OCI-LY7 (cell line): ENCODE results near the gene CKMT2. TPM values are rescaled to one million over a fixed set of nuclear protein-coding genes. Genes with fewer than 3 reads are reported as not detected.

Experiments
- BruUV-seq: library from RNA; stranded (reverse); fragments of 400-500 nt; replicated peaks from 2 replicates; lab custom pipeline; 2021; lab: Mats Ljungman, UMichigan
- CTCF ChIA-PET: fragments of 300-600 bp; sonication (Branson Sonifier 250); formaldehyde crosslinking; loops from one replicate; lab custom pipeline; 2022; ENCODE audit warnings: antibody characterized with exemption; ENCODE audit not compliant: unreplicated experiment; lab: Charles Lee
- POLR2A ChIA-PET: fragments of 300-600 bp; sonication (Branson Sonifier 250); formaldehyde crosslinking; loops from one replicate; lab custom pipeline; 2022; ENCODE audit warnings: antibody characterized with exemption; lab: Charles Lee
- DNase-seq: peaks from one replicate; pipeline ENCODE4 v3.0.0-alpha.2; 2015; ENCODE audit warnings: low spot score
- H2AFZ ChIP-seq: fragments of 200-600 bp; sonication (generic), shearing (Covaris generic); 2 replicates; pipeline ENCODE4 v1.6.1; 2014; ENCODE audit warnings: mild to moderate bottlenecking, antibody characterized with exemption, low read length, moderate library complexity
- H3K27ac ChIP-seq: fragments of 200-600 bp; sonication (generic); 2 replicates; pipeline ENCODE4 v1.5.1; 2014; ENCODE audit warnings: mixed run types, low read depth, mild to moderate bottlenecking, moderate library complexity, low read length, inconsistent platforms; ENCODE audit not compliant: poor library complexity, severe bottlenecking
- H3K36me3 ChIP-seq: fragments of 200-600 bp; sonication (generic); 2 replicates; pipeline ENCODE4 v1.6.1; 2014; ENCODE audit warnings: mild to moderate bottlenecking, antibody characterized with exemption, low read length, moderate library complexity, mixed read lengths; ENCODE audit not compliant: insufficient read depth
- H3K4me1 ChIP-seq: fragments of 200-600 bp; sonication (generic); 2 replicates; pipeline ENCODE4 v1.5.1; 2014; ENCODE audit warnings: mild to moderate bottlenecking, low read length; ENCODE audit not compliant: insufficient read depth, poor library complexity, severe bottlenecking
- H3K4me2 ChIP-seq: fragments of 200-600 bp; sonication (generic); 2 replicates; pipeline ENCODE4 v1.6.1; 2014; ENCODE audit warnings: mild to moderate bottlenecking, low read length
- H3K4me3 ChIP-seq: fragments of 200-600 bp; sonication (generic); 2 replicates; pipeline ENCODE4 v1.5.1; 2014; ENCODE audit warnings: mild to moderate bottlenecking, low read depth, low read length; ENCODE audit not compliant: poor library complexity, severe bottlenecking
- H3K79me2 ChIP-seq: fragments of 200-600 bp; sonication (generic); 2 replicates; pipeline ENCODE4 v1.6.1; 2016; ENCODE audit warnings: low read depth, mild to moderate bottlenecking, low read length, moderate library complexity, mixed read lengths; ENCODE audit not compliant: insufficient read depth
- H3K9me2 ChIP-seq: fragments of 200-600 bp; sonication (generic); 2 replicates; pipeline ENCODE4 v1.6.1; 2016; ENCODE audit warnings: mild to moderate bottlenecking, low read length, mixed read lengths; ENCODE audit not compliant: insufficient read depth
- H3K9me3 ChIP-seq: fragments of 200-600 bp; sonication (generic); 2 replicates; pipeline ENCODE4 v1.6.1; 2014; ENCODE audit warnings: mild to moderate bottlenecking, mixed run types, low read length, mixed read lengths
- H4K20me1 ChIP-seq: fragments of 200-600 bp; sonication (generic); 2 replicates; pipeline ENCODE4 v1.6.1; 2014; ENCODE audit warnings: mild to moderate bottlenecking, antibody characterized with exemption, low read length, moderate library complexity, mixed read lengths; ENCODE audit not compliant: insufficient read depth
- CTCF ChIP-seq: fragments of 200-600 bp; sonication (generic); conservative IDR thresholded peaks from 2 replicates; pipeline ENCODE4 v1.5.1; 2014; ENCODE audit warnings: mild to moderate bottlenecking, antibody characterized with exemption, low read length, moderate library complexity, mixed read lengths
- EZH2phosphoT487 ChIP-seq: fragments of 200-600 bp; sonication (generic); IDR thresholded peaks from 2 replicates; pipeline ENCODE4 v1.6.1; 2018; ENCODE audit warnings: low read depth, borderline replicate concordance, mild to moderate bottlenecking, mixed run types, antibody characterized with exemption, low read length, moderate library complexity, mixed read lengths
- intact Hi-C: fragments of 100-400 bp; cut with micrococcal nuclease; formaldehyde crosslinking; loops from one replicate; pipeline ENCODE4 v1.10.0; 2022; ENCODE audit not compliant: unreplicated experiment
- total RNA-seq, 2 experiments: library from RNA; depleted of rRNA in 1 of 2; stranded (reverse); fragments of >200 nt in 1 of 2; shearing (Covaris generic) in 1 of 2; gene quantifications; 2 replicates each; pipeline ENCODE4 v1.2.3, GENCODE V29; 2014 to 2022

Gene CKMT2
- total RNA-seq, 2 experiments from 2014 or later = not detected

GRCh38 chr5:81205058-81205457 lies 28.1 kb upstream of the CKMT2 start:
- Histone ChIP-seq H4K20me1 (no peaks in the 10 kb centered on the region), H2AFZ (no peak overlapping the region), H3K36me3 (no peaks in the 10 kb centered on the region), H3K4me2 (no peak overlapping the region), H3K9me3 (no peaks in the 10 kb centered on the region), H3K4me1 (no peaks in the 10 kb centered on the region), H3K27ac (no peak overlapping the region), H3K4me3 (no peak overlapping the region), H3K79me2 (no peaks in the 10 kb centered on the region), H3K9me2 (no peaks in the 10 kb centered on the region)
- POLR2A ChIA-PET = interaction anchor here (0.5 to 0.9 kb wide), 3 partner anchors 16 to 265 kb away, joined by 3 to 5 read pairs (median 3); no protein-coding TSS in a partner anchor
- CTCF ChIA-PET = no interaction called here
- DNase-seq = no peak
- intact Hi-C loops = no loop called here
- BruUV-seq = no TSS peak
- TF ChIP-seq CTCF = no peak
- no peak for TF ChIP-seq EZH2phosphoT487

- H3K79me2 ChIP-seq = no peaks in the 10 kb centered on the region
- no TSS peak for BruUV-seq
- peak; percentile 13 for DNase-seq
- TF ChIP-seq EZH2phosphoT487 (no peak), CTCF (peak; percentile 55)
- ChIA-PET POLR2A (no interaction called here), CTCF (no interaction called here)
- no peak overlapping the region for H3K4me3 ChIP-seq
- H3K27ac ChIP-seq = no peak overlapping the region
- H3K4me1 ChIP-seq = no peaks in the 10 kb centered on the region
- H4K20me1 ChIP-seq = no peaks in the 10 kb centered on the region
- H2AFZ ChIP-seq = no peak overlapping the region
- intact Hi-C loops = no loop called here
- H3K36me3 ChIP-seq = no peaks in the 10 kb centered on the region
- no peak overlapping the region for H3K4me2 ChIP-seq
- no peaks in the 10 kb centered on the region for H3K9me2 ChIP-seq
- no peaks in the 10 kb centered on the region for H3K9me3 ChIP-seq
Measured at GRCh38 chr5:81207009-81207408, 26.1 kb upstream of the CKMT2 start.

GRCh38 chr5:81208904-81209303 lies 24.2 kb upstream of the CKMT2 start:
- BruUV-seq = no TSS peak
- Histone ChIP-seq H3K27ac (no peak overlapping the region), H3K36me3 (no peaks in the 10 kb centered on the region), H3K4me1 (no peaks in the 10 kb centered on the region), H3K79me2 (no peaks in the 10 kb centered on the region), H4K20me1 (no peaks in the 10 kb centered on the region), H3K4me3 (no peak overlapping the region), H3K9me2 (no peaks in the 10 kb centered on the region), H2AFZ (no peak overlapping the region), H3K9me3 (no peaks in the 10 kb centered on the region), H3K4me2 (no peak overlapping the region)
- intact Hi-C loops = no loop called here
- TF ChIP-seq CTCF (no peak), EZH2phosphoT487 (no peak)
- POLR2A ChIA-PET = no interaction called here
- CTCF ChIA-PET = no interaction called here
- DNase-seq = no peak
